Common myeloid progenitor, CD34-positive (primary cell): ENCODE data around the gene SNAPC5.

ENCODE experiments used
- CTCF ChIA-PET: fragments of 350-600 bp; sonication (Branson Sonifier 250); formaldehyde crosslinking; loops from one replicate; lab custom pipeline; 2021; ENCODE audit warnings: antibody characterized with exemption; lab: Charles Lee
- POLR2A ChIA-PET: fragments of 350-600 bp; sonication (Branson Sonifier 250); formaldehyde crosslinking; loops from one replicate; lab custom pipeline; 2021; ENCODE audit warnings: antibody characterized with exemption; lab: Charles Lee
- DNase-seq, 3 donors: peaks; one replicate each; pipeline versions ENCODE4 v3.0.0 to v3.0.0-alpha.2; 2013
- H3K27ac ChIP-seq, 2 experiments: 1 replicate in 1 of 2; 2 replicates in 1 of 2; pipeline ENCODE4 v1.7.0; 2013; ENCODE audit warnings: inconsistent platforms in 2 of 2, low read length in 2 of 2, mild to moderate bottlenecking in 2 of 2, low read depth in 1 of 2, moderate library complexity in 1 of 2; ENCODE audit not compliant: severe bottlenecking in 2 of 2, insufficient read depth in 1 of 2, poor library complexity in 1 of 2
- H3K27me3 ChIP-seq, 5 experiments: replicated peaks in 2 of 5; 1 replicate in 3 of 5; 2 replicates in 2 of 5; pipeline versions ENCODE4 v1.6.1 to v1.7.0; 2013; ENCODE audit warnings: low read length in 4 of 5, mild to moderate bottlenecking in 2 of 5, moderate library complexity in 2 of 5, inconsistent platforms in 1 of 5; ENCODE audit not compliant: insufficient read depth in 5 of 5, control insufficient read depth in 4 of 5
- H3K36me3 ChIP-seq, 4 experiments: 1 replicate in 2 of 4; 2 replicates in 2 of 4; pipeline versions ENCODE4 v1.6.1 to v1.7.0; 2013; ENCODE audit warnings: low read length in 3 of 4, control low read depth in 1 of 4, mild to moderate bottlenecking in 1 of 4; ENCODE audit not compliant: control insufficient read depth in 4 of 4, insufficient read depth in 4 of 4
- H3K4me1 ChIP-seq, 4 experiments: 1 replicate in 3 of 4; 2 replicates in 1 of 4; pipeline versions ENCODE4 v1.6.1 to v1.7.1; 2013; ENCODE audit warnings: low read length in 3 of 4, mild to moderate bottlenecking in 3 of 4, control low read depth in 1 of 4, inconsistent platforms in 1 of 4, moderate library complexity in 1 of 4; ENCODE audit not compliant: control insufficient read depth in 4 of 4, insufficient read depth in 4 of 4; ENCODE audit errors: control extremely low read depth in 1 of 4
- H3K4me3 ChIP-seq, 7 experiments: 1 replicate in 4 of 7; 2 replicates in 3 of 7; pipeline versions ENCODE4 v1.5.1 to v1.7.0; 2013; ENCODE audit warnings: mild to moderate bottlenecking in 7 of 7, low read length in 6 of 7, moderate library complexity in 6 of 7, inconsistent platforms in 2 of 7, low read depth in 2 of 7, control low read depth in 1 of 7; ENCODE audit not compliant: insufficient read depth in 4 of 7, control insufficient read depth in 1 of 7; ENCODE audit errors: extremely low read depth in 1 of 7
- H3K9me3 ChIP-seq, 5 experiments: 1 replicate in 4 of 5; 2 replicates in 1 of 5; pipeline versions ENCODE4 v1.6.1 to v1.7.1; 2013; ENCODE audit warnings: low read length in 4 of 5, mild to moderate bottlenecking in 2 of 5, inconsistent platforms in 1 of 5, low read depth in 1 of 5, moderate library complexity in 1 of 5; ENCODE audit not compliant: control insufficient read depth in 4 of 5, insufficient read depth in 2 of 5; ENCODE audit errors: control extremely low read depth in 1 of 5
- WGBS: methylation state at CpG from one replicate; pipeline ENCODE4 v1.1.5; 2013; ENCODE audit not compliant: insufficient coverage; 5-methylcytosine and 5-hydroxymethylcytosine counted together

The SNAPC5 gene

GRCh38 chr15:66515901-66516322 is 18.4 kb upstream of the SNAPC5 start:
- POLR2A ChIA-PET: no interaction called here
- CTCF ChIA-PET: interaction anchor here (1.1 kb wide), 1 partner anchor 9 kb away, joined by 3 read pairs; no protein-coding TSS in a partner anchor
- Histone ChIP-seq H3K4me3 (no peak overlapping the region), H3K27ac (no peak overlapping the region), H3K4me1 (no peaks in the 10 kb centered on the region), H3K9me3 (no peaks in the 10 kb centered on the region), H3K36me3 (peaks cover 5 to 30% (median 19%) of the 10 kb centered on the region in 4 experiments), H3K27me3 (no peaks in the 10 kb centered on the region)
- no peak for DNase-seq
- 100% methylated on average over 2 of the region's 2 CpGs for WGBS

- CTCF ChIA-PET: interaction anchor here (1.0 kb wide), 1 partner anchor 16 kb away, joined by 3 read pairs; no protein-coding TSS in a partner anchor
- no peak for DNase-seq
- Histone ChIP-seq H3K27ac (no peak overlapping the region), H3K4me1 (no peaks in the 10 kb centered on the region), H3K4me3 (no peak overlapping the region), H3K9me3 (no peaks in the 10 kb centered on the region), H3K36me3 (peaks cover 3 to 33% (median 17%) of the 10 kb centered on the region in 4 experiments), H3K27me3 (no peaks in the 10 kb centered on the region)
- POLR2A ChIA-PET: no interaction called here
- 100% methylated on average over 2 of the region's 3 CpGs for WGBS
These were observed 17.0 kb upstream of the SNAPC5 start for GRCh38 chr15:66514586-66514985.

GRCh38 chr15:66508293-66508883 is 10.8 kb upstream of the SNAPC5 start:
- Histone ChIP-seq H3K27me3 (no peaks in the 10 kb centered on the region), H3K9me3 (no peaks in the 10 kb centered on the region), H3K36me3 (peaks cover 0 to 9% (median 3%) of the 10 kb centered on the region in 4 experiments), H3K4me1 (peaks cover 8 to 23% (median 12%) of the 10 kb centered on the region in 4 experiments), H3K27ac (peak overlapping the region in 1 of 2 experiments; percentile 4), H3K4me3 (no peak overlapping the region)
- no CpG with 5 or more reads among the region's 3 CpGs for WGBS
- ChIA-PET POLR2A (no interaction called here), CTCF (interaction anchor here (1.7 kb wide), 1 partner anchor 11 kb away, joined by 5 read pairs; the partner anchor contains the start of gene SNAPC5)
- peak in 1 of 3 donors; percentile 20 for DNase-seq

GRCh38 chr15:66505818-66506217 is 8.3 kb upstream of the SNAPC5 start:
- POLR2A ChIA-PET: no interaction called here
- peaks cover 14 to 35% (median 21%) of the 10 kb centered on the region in 4 experiments for H3K36me3 ChIP-seq
- no peaks in the 10 kb centered on the region for H3K9me3 ChIP-seq
- peaks cover 16 to 43% (median 26%) of the 10 kb centered on the region in 4 experiments for H3K4me1 ChIP-seq
- peak overlapping the region; percentile 96 to 99 for H3K27ac ChIP-seq
- CTCF ChIA-PET: interaction anchor here (1.2 kb wide), 1 partner anchor 72 kb away, joined by 3 read pairs; no protein-coding TSS in a partner anchor
- no peaks in the 10 kb centered on the region for H3K27me3 ChIP-seq
- WGBS: 44% methylated on average over 2 of the region's 4 CpGs
- DNase-seq: peak in 1 of 3 donors; percentile 16
- peak overlapping the region in 6 of 7 experiments; percentile 95 to 100 (median 98) for H3K4me3 ChIP-seq

- Histone ChIP-seq H3K9me3 (no peaks in the 10 kb centered on the region), H3K27ac (peak overlapping the region; percentile 96 to 99), H3K4me3 (peak overlapping the region; percentile 95 to 100 (median 97)), H3K36me3 (peaks cover 13 to 35% (median 25%) of the 10 kb centered on the region in 4 experiments), H3K27me3 (no peaks in the 10 kb centered on the region), H3K4me1 (peaks cover 16 to 43% (median 26%) of the 10 kb centered on the region in 4 experiments)
- CTCF ChIA-PET: interaction anchor here (1.2 kb wide), 1 partner anchor 71 kb away, joined by 3 read pairs; no protein-coding TSS in a partner anchor
- POLR2A ChIA-PET: interaction anchor here (1.0 kb wide), 1 partner anchor 15 kb away, joined by 3 read pairs; no protein-coding TSS in a partner anchor
- no peak for DNase-seq
- 0% methylated on average over 12 of the region's 13 CpGs for WGBS
These were observed 7.9 kb upstream of the SNAPC5 start for GRCh38 chr15:66505430-66505811.

- Histone ChIP-seq H3K27ac (peak within 1 kb of the TSS; percentile 96 to 99), H3K36me3 (peaks cover 12 to 40% (median 30%) of the 10 kb centered on the region in 4 experiments), H3K4me3 (peak within 1 kb of the TSS; percentile 95 to 100 (median 97)), H3K4me1 (peaks cover 16 to 43% (median 26%) of the 10 kb centered on the region in 4 experiments), H3K9me3 (no peaks in the 10 kb centered on the region), H3K27me3 (no peaks in the 10 kb centered on the region)
- DNase-seq: peak; percentile 90 to 93 (median 91)
- CTCF ChIA-PET: interaction anchor here (0.7 to 1.3 kb wide), 3 partner anchors 71 to 137 kb away, joined by 3 read pairs; no protein-coding TSS in a partner anchor
- WGBS: 0% methylated on average over 32 of the region's 46 CpGs
- POLR2A ChIA-PET: interaction anchor here (1.0 kb wide), 1 partner anchor 16 kb away, joined by 3 read pairs; no protein-coding TSS in a partner anchor
These were observed 7.2 kb upstream of the SNAPC5 start, which contains the start of the genes RPL4 and ZWILCH for GRCh38 chr15:66504563-66505429. TSS of gene RPL4 (minus strand) at chr15:66504855. CDS start at chr15:66504790, 65 bp downstream. TSS of gene ZWILCH (plus strand) at chr15:66505326. CDS start at chr15:66505339, 13 bp downstream.
